ENCODE data around the gene AVEN. TPM values are rescaled to one million over a fixed set of nuclear protein-coding genes. Genes with fewer than 3 reads are reported as not detected.

AVEN gene
- polyA plus RNA-seq, 1 donor (not counting 4 experiments of a cell fraction or from before 2014, with no cell fraction given), result 16.6 TPM

- Histone ChIP-seq H3K27ac (ENCODE audit: control insufficient read depth, insufficient read depth, low read length) (no peak overlapping the region), H3K79me2 (ENCODE audit: control insufficient read depth, insufficient read depth, low read length) (no peaks in the 10 kb centered on the region), H3K36me3 (ENCODE audit: control insufficient read depth in 2 of 2, extremely low read depth in 1 of 2, insufficient read depth in 2 of 2, low read length in 2 of 2) (no peaks in the 10 kb centered on the region), H3K9me1 (ENCODE audit: control insufficient read depth, extremely low read depth, insufficient read depth, low read length) (no peaks in the 10 kb centered on the region), H3K4me2 (ENCODE audit: control insufficient read depth, extremely low read depth, insufficient read depth, low read depth, low read length) (no peak overlapping the region), H3K9me3 (ENCODE audit: control insufficient read depth, low read depth, low read length) (no peaks in the 10 kb centered on the region), H3K4me3 (ENCODE audit: control insufficient read depth in 2 of 3, extremely low read depth in 1 of 3, insufficient read depth in 2 of 3, low read depth in 1 of 3, low read length in 3 of 3) (no peak overlapping the region), H3K27me3 (ENCODE audit: control insufficient read depth, extremely low read depth, insufficient read depth, low read length) (no peaks in the 10 kb centered on the region), H3K4me1 (ENCODE audit: control insufficient read depth, extremely low read depth, insufficient read depth, low read length) (no peaks in the 10 kb centered on the region), H3K9ac (ENCODE audit: control insufficient read depth, extremely low read depth, insufficient read depth, low read length) (no peak overlapping the region), H4K20me1 (ENCODE audit: control insufficient read depth, extremely low read depth, insufficient read depth, low read length) (no peaks in the 10 kb centered on the region), H2AFZ (ENCODE audit: control insufficient read depth, low read length) (no peak overlapping the region)
- TF ChIP-seq CTCF (optimal IDR thresholded peaks at IDR 0.05 in 1 of 3, IDR thresholded peaks at IDR 0.05 in 1 of 3, conservative IDR thresholded peaks at IDR 0.05 in 1 of 3; ENCODE audit: extremely low read depth in 1 of 3, insufficient read depth in 2 of 3, low read length in 3 of 3) (no peak), EZH2 (IDR thresholded peaks at IDR 0.05; ENCODE audit: low read length) (no peak)
- FAIRE-seq (no peak), DNase-seq (ENCODE audit: low read depth, low spot score) (no peak)
- dilution Hi-C loops (cut with MboI; ENCODE audit: extremely low pct_ligation_motif_present, low sequenced_read_pairs), result no loop called here
Measured at GRCh38 chr15:34010921-34011320, 28.1 kb downstream of the AVEN start.

- DNase-seq (ENCODE audit: low read depth, low spot score) (no peak), FAIRE-seq (no peak)
- no peak overlapping the region for H2AFZ ChIP-seq (ENCODE audit: control insufficient read depth, low read length)
- TF ChIP-seq EZH2 (IDR thresholded peaks at IDR 0.05; ENCODE audit: low read length) (no peak), CTCF (optimal IDR thresholded peaks at IDR 0.05 in 1 of 3, IDR thresholded peaks at IDR 0.05 in 1 of 3, conservative IDR thresholded peaks at IDR 0.05 in 1 of 3; ENCODE audit: extremely low read depth in 1 of 3, insufficient read depth in 2 of 3, low read length in 3 of 3) (no peak)
- H3K4me1 ChIP-seq (ENCODE audit: control insufficient read depth, extremely low read depth, insufficient read depth, low read length), result no peaks in the 10 kb centered on the region
- no peaks in the 10 kb centered on the region for H3K9me3 ChIP-seq (ENCODE audit: control insufficient read depth, low read depth, low read length)
- no peak overlapping the region for H3K9ac ChIP-seq (ENCODE audit: control insufficient read depth, extremely low read depth, insufficient read depth, low read length)
- dilution Hi-C loops (cut with MboI; ENCODE audit: extremely low pct_ligation_motif_present, low sequenced_read_pairs), result no loop called here
- H3K36me3 ChIP-seq (ENCODE audit: control insufficient read depth in 2 of 2, extremely low read depth in 1 of 2, insufficient read depth in 2 of 2, low read length in 2 of 2), result no peaks in the 10 kb centered on the region
- no peak overlapping the region for H3K4me3 ChIP-seq (ENCODE audit: control insufficient read depth in 2 of 3, extremely low read depth in 1 of 3, insufficient read depth in 2 of 3, low read depth in 1 of 3, low read length in 3 of 3)
- H3K79me2 ChIP-seq (ENCODE audit: control insufficient read depth, insufficient read depth, low read length), result no peaks in the 10 kb centered on the region
- H3K27ac ChIP-seq (ENCODE audit: control insufficient read depth, insufficient read depth, low read length), result no peak overlapping the region
- no peaks in the 10 kb centered on the region for H4K20me1 ChIP-seq (ENCODE audit: control insufficient read depth, extremely low read depth, insufficient read depth, low read length)
- no peaks in the 10 kb centered on the region for H3K27me3 ChIP-seq (ENCODE audit: control insufficient read depth, extremely low read depth, insufficient read depth, low read length)
- H3K4me2 ChIP-seq (ENCODE audit: control insufficient read depth, extremely low read depth, insufficient read depth, low read depth, low read length), result no peak overlapping the region
- no peaks in the 10 kb centered on the region for H3K9me1 ChIP-seq (ENCODE audit: control insufficient read depth, extremely low read depth, insufficient read depth, low read length)
Measured at GRCh38 chr15:34009656-34010055, 29.3 kb downstream of the AVEN start.
